ENCODE results near the gene NCAM1.

The NCAM1 gene

GRCh38 chr11:112965656-112966055, 4.4 kb downstream of the NCAM1 start:
- H3K4me1 ChIP-seq, result peaks cover 46% of the 10 kb centered on the region
- TF ChIP-seq CTCF (IDR thresholded peaks at IDR 0.05; ENCODE audit: low read depth, low read length), result no peak
- H3K36me3 ChIP-seq, result no peaks in the 10 kb centered on the region
- no peaks in the 10 kb centered on the region for H3K9me3 ChIP-seq
- no peaks in the 10 kb centered on the region for H3K27me3 ChIP-seq
- DNase-seq, result no peak
- H3K4me3 ChIP-seq (ENCODE audit: low read depth, low read length), result no peak overlapping the region

GRCh38 chr11:112966561-112966960, 5.3 kb downstream of the NCAM1 start:
- H3K4me1 ChIP-seq, result peaks cover 43% of the 10 kb centered on the region
- no peak for TF ChIP-seq CTCF (IDR thresholded peaks at IDR 0.05; ENCODE audit: low read depth, low read length)
- DNase-seq, result no peak
- H3K4me3 ChIP-seq (ENCODE audit: low read depth, low read length), result no peak overlapping the region
- no peaks in the 10 kb centered on the region for H3K9me3 ChIP-seq
- H3K36me3 ChIP-seq, result no peaks in the 10 kb centered on the region
- no peaks in the 10 kb centered on the region for H3K27me3 ChIP-seq

GRCh38 chr11:112967082-112967481, 5.9 kb downstream of the NCAM1 start:
- Histone ChIP-seq H3K36me3 (no peaks in the 10 kb centered on the region), H3K9me3 (no peaks in the 10 kb centered on the region), H3K4me3 (ENCODE audit: low read depth, low read length) (no peak overlapping the region), H3K4me1 (peaks cover 43% of the 10 kb centered on the region), H3K27me3 (no peaks in the 10 kb centered on the region)
- no peak for DNase-seq
- no peak for TF ChIP-seq CTCF (IDR thresholded peaks at IDR 0.05; ENCODE audit: low read depth, low read length)

- Histone ChIP-seq H3K4me3 (ENCODE audit: low read depth, low read length) (no peak overlapping the region), H3K9me3 (no peaks in the 10 kb centered on the region), H3K4me1 (peaks cover 63% of the 10 kb centered on the region), H3K27me3 (no peaks in the 10 kb centered on the region), H3K36me3 (no peaks in the 10 kb centered on the region)
- no peak for DNase-seq
- no peak for TF ChIP-seq CTCF (IDR thresholded peaks at IDR 0.05; ENCODE audit: low read depth, low read length)
These were observed 7.9 kb downstream of the NCAM1 start for GRCh38 chr11:112968941-112969713.

- no peaks in the 10 kb centered on the region for H3K9me3 ChIP-seq
- DNase-seq, result no peak
- no peaks in the 10 kb centered on the region for H3K27me3 ChIP-seq
- no peak overlapping the region for H3K4me3 ChIP-seq (ENCODE audit: low read depth, low read length)
- peaks cover 67% of the 10 kb centered on the region for H3K4me1 ChIP-seq
- no peak for TF ChIP-seq CTCF (IDR thresholded peaks at IDR 0.05; ENCODE audit: low read depth, low read length)
- H3K36me3 ChIP-seq, result no peaks in the 10 kb centered on the region
These were observed 10.0 kb downstream of the NCAM1 start for GRCh38 chr11:112971195-112971594.

GRCh38 chr11:112971827-112972226, 10.6 kb downstream of the NCAM1 start:
- TF ChIP-seq CTCF (IDR thresholded peaks at IDR 0.05; ENCODE audit: low read depth, low read length), result no peak
- DNase-seq, result no peak
- Histone ChIP-seq H3K36me3 (no peaks in the 10 kb centered on the region), H3K27me3 (no peaks in the 10 kb centered on the region), H3K9me3 (no peaks in the 10 kb centered on the region), H3K4me3 (ENCODE audit: low read depth, low read length) (no peak overlapping the region), H3K4me1 (peaks cover 65% of the 10 kb centered on the region)

Data from BE2C (cell line).